Breast epithelium (tissue), 4 donors: ENCODE results near the gene PROK1. TPM values are rescaled to one million over a fixed set of nuclear protein-coding genes. Genes with fewer than 3 reads are reported as not detected.

Experiments used
- DNase-seq, 2 donors: peaks; one replicate each; pipeline ENCODE4 v3.0.0-alpha.2; 2019; ENCODE audit warnings: low spot score in 2 of 2
- H3K27ac ChIP-seq, 2 donors: fragments of 200-600 bp; sonication (generic) in 1 of 2; one replicate each; pipeline ENCODE4 v1.5.1; 2016 to 2019; ENCODE audit warnings: mild to moderate bottlenecking in 1 of 2
- H3K27me3 ChIP-seq, 2 donors: fragments of 200-600 bp; sonication (generic) in 1 of 2; one replicate each; pipeline versions ENCODE4 v1.5.1 to v1.6.0; 2017 to 2019; ENCODE audit warnings: control low read depth in 1 of 2, mild to moderate bottlenecking in 1 of 2
- H3K36me3 ChIP-seq: fragments of 200-600 bp; one replicate; pipeline ENCODE4 v1.5.1; 2019
- H3K4me1 ChIP-seq, 2 donors: fragments of 200-600 bp; sonication (generic); one replicate each; pipeline ENCODE4 v1.5.1; 2016 to 2019; ENCODE audit warnings: control low read depth in 1 of 2
- H3K4me3 ChIP-seq, 3 donors: fragments of 200-600 bp; sonication (generic); 1 replicate in 2 of 3; 2 replicates in 1 of 3; pipeline ENCODE4 v1.5.1; 2016 to 2019; ENCODE audit warnings: mild to moderate bottlenecking in 3 of 3, moderate library complexity in 2 of 3
- H3K9me3 ChIP-seq, 2 donors: fragments of 200-600 bp; sonication (generic) in 1 of 2; one replicate each; pipeline ENCODE4 v1.5.1; 2016 to 2019; ENCODE audit warnings: control low read depth in 1 of 2
- CTCF ChIP-seq, 3 donors: fragments of 450-650 bp; IDR thresholded peaks; one replicate each; pipeline ENCODE4 v1.5.1; 2016 to 2017; ENCODE audit warnings: antibody characterized with exemption in 3 of 3, mild to moderate bottlenecking in 3 of 3, moderate library complexity in 3 of 3
- POLR2A ChIP-seq: fragments of 450-650 bp; IDR thresholded peaks from one replicate; pipeline ENCODE4 v1.6.1; 2016; ENCODE audit warnings: antibody characterized with exemption, mild to moderate bottlenecking, moderate library complexity
- POLR2AphosphoS5 ChIP-seq, 3 donors: sonication (generic); formaldehyde crosslinking; IDR thresholded peaks; one replicate each; pipeline ENCODE4 v1.6.1; 2017; ENCODE audit warnings: antibody characterized with exemption in 3 of 3
- intact Hi-C: fragments of 100-400 bp; cut with DNase I; formaldehyde crosslinking; loops from one replicate; pipeline ENCODE4 v1.15.1; 2023; ENCODE audit warnings: low total_unique reads
- total RNA-seq, 3 donors: library from RNA; depleted of rRNA; stranded (reverse); fragments of >200 nt; gene quantifications; one replicate each; pipeline ENCODE4 v1.1.0, GENCODE V29; 2016

The PROK1 gene
- total RNA-seq, 3 donors from 2014 or later: 0.66 to 42.9 (median 0.73) TPM

- Histone ChIP-seq H3K36me3 (no peaks in the 10 kb centered on the region), H3K9me3 (no peaks in the 10 kb centered on the region), H3K27me3 (no peaks in the 10 kb centered on the region), H3K4me1 (no peaks in the 10 kb centered on the region), H3K27ac (no peak overlapping the region), H3K4me3 (no peak overlapping the region)
- no peak for TF ChIP-seq CTCF (IDR thresholded peaks at IDR 0.05)
- no peak for TF ChIP-seq POLR2A
- no peak for TF ChIP-seq POLR2AphosphoS5 (IDR thresholded peaks at IDR 0.05)
- peak in 1 of 2 donors; percentile 20 for DNase-seq
- intact Hi-C loops: no loop called here
Measured at GRCh38 chr1:110440877-110441276, 10.1 kb upstream of the PROK1 start.

- no peaks in the 10 kb centered on the region for H3K36me3 ChIP-seq
- no peak overlapping the region for H3K27ac ChIP-seq
- no peaks in the 10 kb centered on the region for H3K27me3 ChIP-seq
- no peak for TF ChIP-seq POLR2AphosphoS5 (IDR thresholded peaks at IDR 0.05)
- TF ChIP-seq POLR2A: no peak
- no peak for TF ChIP-seq CTCF (IDR thresholded peaks at IDR 0.05)
- no peaks in the 10 kb centered on the region for H3K9me3 ChIP-seq
- H3K4me1 ChIP-seq: no peaks in the 10 kb centered on the region
- intact Hi-C loops: no loop called here
- DNase-seq: no peak
- H3K4me3 ChIP-seq: no peak overlapping the region
Measured at GRCh38 chr1:110441888-110442287, 9.1 kb upstream of the PROK1 start.

- no peak for TF ChIP-seq CTCF (IDR thresholded peaks at IDR 0.05)
- TF ChIP-seq POLR2AphosphoS5 (IDR thresholded peaks at IDR 0.05): no peak
- TF ChIP-seq POLR2A: no peak
- no peak for DNase-seq
- no peaks in the 10 kb centered on the region for H3K27me3 ChIP-seq
- H3K27ac ChIP-seq: no peak overlapping the region
- H3K9me3 ChIP-seq: no peaks in the 10 kb centered on the region
- no peaks in the 10 kb centered on the region for H3K36me3 ChIP-seq
- intact Hi-C loops: no loop called here
- H3K4me3 ChIP-seq: no peak overlapping the region
- H3K4me1 ChIP-seq: no peaks in the 10 kb centered on the region
Measured at GRCh38 chr1:110443451-110443850, 7.5 kb upstream of the PROK1 start.

GRCh38 chr1:110444561-110444960 is 6.4 kb upstream of the PROK1 start:
- intact Hi-C loops: no loop called here
- TF ChIP-seq POLR2AphosphoS5 (IDR thresholded peaks at IDR 0.05) (no peak), CTCF (IDR thresholded peaks at IDR 0.05) (no peak), POLR2A (no peak)
- Histone ChIP-seq H3K27ac (no peak overlapping the region), H3K27me3 (no peaks in the 10 kb centered on the region), H3K4me1 (no peaks in the 10 kb centered on the region), H3K4me3 (no peak overlapping the region), H3K9me3 (no peaks in the 10 kb centered on the region), H3K36me3 (no peaks in the 10 kb centered on the region)
- DNase-seq: no peak

- H3K27me3 ChIP-seq: peaks cover 0 to 5% of the 10 kb centered on the region in 2 donors
Measured at GRCh38 chr1:110449661-110450651, 993 bp upstream of the PROK1 start.

More at GRCh38 chr1:110449661-110450651, 993 bp upstream of the PROK1 start:
- Histone ChIP-seq H3K4me1 (no peaks in the 10 kb centered on the region), H3K36me3 (no peaks in the 10 kb centered on the region), H3K27ac (no peak overlapping the region), H3K4me3 (no peak overlapping the region), H3K9me3 (no peaks in the 10 kb centered on the region)
- intact Hi-C loops: no loop called here
- TF ChIP-seq POLR2A: no peak
- no peak for TF ChIP-seq CTCF (IDR thresholded peaks at IDR 0.05)
- no peak for TF ChIP-seq POLR2AphosphoS5 (IDR thresholded peaks at IDR 0.05)
- no peak for DNase-seq
